ENCODE measurements around the gene SARS2. TPM values are rescaled to one million over a fixed set of nuclear protein-coding genes. Genes with fewer than 3 reads are reported as not detected.

SARS2 gene
- total RNA-seq, 1 donor from 2014 or later = 42.2 TPM

- no peak for DNase-seq (ENCODE audit: low read depth)
- H3K4me3 ChIP-seq (ENCODE audit: low read depth, low read length) = no peak overlapping the region
- TF ChIP-seq, protein P1, sequence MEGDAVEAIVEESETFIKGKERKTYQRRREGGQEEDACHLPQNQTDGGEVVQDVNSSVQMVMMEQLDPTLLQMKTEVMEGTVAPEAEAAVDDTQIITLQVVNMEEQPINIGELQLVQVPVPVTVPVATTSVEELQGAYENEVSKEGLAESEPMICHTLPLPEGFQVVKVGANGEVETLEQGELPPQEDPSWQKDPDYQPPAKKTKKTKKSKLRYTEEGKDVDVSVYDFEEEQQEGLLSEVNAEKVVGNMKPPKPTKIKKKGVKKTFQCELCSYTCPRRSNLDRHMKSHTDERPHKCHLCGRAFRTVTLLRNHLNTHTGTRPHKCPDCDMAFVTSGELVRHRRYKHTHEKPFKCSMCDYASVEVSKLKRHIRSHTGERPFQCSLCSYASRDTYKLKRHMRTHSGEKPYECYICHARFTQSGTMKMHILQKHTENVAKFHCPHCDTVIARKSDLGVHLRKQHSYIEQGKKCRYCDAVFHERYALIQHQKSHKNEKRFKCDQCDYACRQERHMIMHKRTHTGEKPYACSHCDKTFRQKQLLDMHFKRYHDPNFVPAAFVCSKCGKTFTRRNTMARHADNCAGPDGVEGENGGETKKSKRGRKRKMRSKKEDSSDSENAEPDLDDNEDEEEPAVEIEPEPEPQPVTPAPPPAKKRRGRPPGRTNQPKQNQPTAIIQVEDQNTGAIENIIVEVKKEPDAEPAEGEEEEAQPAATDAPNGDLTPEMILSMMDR (conservative IDR thresholded peaks at IDR 0.05; ENCODE audit: low read depth, low read length) = no peak
These were observed 60.0 kb downstream of the SARS2 start for GRCh38 chr19:38870612-38871011.

- TF ChIP-seq, protein P1 (conservative IDR thresholded peaks at IDR 0.05; ENCODE audit: low read depth, low read length) = peak; percentile 76
- no peak for DNase-seq (ENCODE audit: low read depth)
- peak overlapping the region; percentile 52 for H3K4me3 ChIP-seq (ENCODE audit: low read depth, low read length)
These were observed 60.5 kb downstream of the SARS2 start for GRCh38 chr19:38869836-38870607.

- TF ChIP-seq, protein P1 (conservative IDR thresholded peaks at IDR 0.05; ENCODE audit: low read depth, low read length) = no peak
- no peak for DNase-seq (ENCODE audit: low read depth)
- peak overlapping the region; percentile 52 for H3K4me3 ChIP-seq (ENCODE audit: low read depth, low read length)
These were observed 61.3 kb downstream of the SARS2 start for GRCh38 chr19:38869160-38869835.

- no peak overlapping the region for H3K4me3 ChIP-seq (ENCODE audit: low read depth, low read length)
- TF ChIP-seq, protein P1 (conservative IDR thresholded peaks at IDR 0.05; ENCODE audit: low read depth, low read length) = no peak
- DNase-seq (ENCODE audit: low read depth) = no peak
These were observed 62.0 kb downstream of the SARS2 start for GRCh38 chr19:38868551-38868950.

DNA sequence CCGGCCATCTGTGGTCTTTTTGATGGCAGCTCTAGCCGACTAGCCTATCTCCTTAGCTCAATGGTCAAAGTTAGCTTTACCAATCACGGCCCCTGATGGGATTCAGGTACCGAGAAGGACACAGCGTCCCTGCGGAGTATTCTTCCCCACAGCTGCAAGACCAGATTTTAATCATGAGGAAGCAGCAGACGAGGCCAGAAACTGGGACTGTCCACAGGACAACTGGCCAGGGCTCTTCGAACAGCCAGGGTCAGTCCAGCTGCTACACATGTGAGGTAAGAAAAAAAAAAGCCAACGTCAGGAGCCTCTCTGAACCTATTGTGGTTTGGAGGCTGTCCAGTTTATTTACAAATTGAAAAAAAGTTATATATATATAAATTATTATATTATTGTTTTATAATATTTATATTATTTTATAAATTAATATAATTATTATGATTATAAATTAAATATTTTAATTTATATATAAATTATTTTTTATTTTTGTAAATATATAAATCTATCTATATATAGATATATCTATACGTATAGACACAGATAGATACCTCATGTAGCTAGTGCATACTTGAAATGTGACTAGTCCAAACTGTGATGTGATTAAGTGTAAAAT lies 63.3 kb downstream of the SARS2 start:
- H3K4me3 ChIP-seq (ENCODE audit: low read depth, low read length) = no peak overlapping the region
- TF ChIP-seq, protein P1 (conservative IDR thresholded peaks at IDR 0.05; ENCODE audit: low read depth, low read length) = no peak
- DNase-seq (ENCODE audit: low read depth) = no peak

Other genes with a start within 250 kb of the SARS2 start
- 0.51 and 7.3 TPM in 2 replicates for gene CAPN12, start 186.3 kb downstream of the SARS2 start, total RNA-seq
- not detected in 2 replicates for gene LGALS7, start 157.2 kb downstream of the SARS2 start, total RNA-seq
- 4.4 TPM in 1 of 2 replicates, not detected in the other for gene LGALS7B, start 141.6 kb downstream of the SARS2 start, total RNA-seq
- gene LGALS4, start 117.8 kb downstream of the SARS2 start, total RNA-seq = not detected in 2 replicates
- gene ECH1, start 99.0 kb downstream of the SARS2 start, total RNA-seq = 41.2 and 45.5 TPM in 2 replicates
- 224 and 403 TPM in 2 replicates for gene HNRNPL, start 80.8 kb downstream of the SARS2 start, total RNA-seq
- gene RINL, start 52.5 kb downstream of the SARS2 start, total RNA-seq = 10.9 and 11.2 TPM in 2 replicates
- gene SIRT2, start 31.1 kb downstream of the SARS2 start, total RNA-seq = 26.1 and 43.5 TPM in 2 replicates
- 23.6 and 33.1 TPM in 2 replicates for gene NFKBIB, start 30.8 kb downstream of the SARS2 start, total RNA-seq
- gene CCER2, start 18.6 kb downstream of the SARS2 start, total RNA-seq = not detected in 2 replicates
- 74.9 and 106 TPM in 2 replicates for gene MRPS12, start 181 bp upstream of the SARS2 start, total RNA-seq
- 21.6 and 40.4 TPM in 2 replicates for gene FBXO17, start 45.0 kb upstream of the SARS2 start, total RNA-seq
- 8.0 and 14.3 TPM in 2 replicates for gene FBXO27, start 101.8 kb upstream of the SARS2 start, total RNA-seq
- 0.22 and 0.23 TPM in 2 replicates for gene ACP7, start 153.6 kb upstream of the SARS2 start, total RNA-seq
- 24.7 and 27.5 TPM in 2 replicates for gene PAK4, start 195.0 kb upstream of the SARS2 start, total RNA-seq